ENCODE data around the gene PDE6G. TPM values are rescaled to one million over a fixed set of nuclear protein-coding genes. Genes with fewer than 3 reads are reported as not detected.

Gene PDE6G
- total and polyA plus RNA-seq, 2 experiments from 2014 or later: 0.37 to 0.87 TPM

DNA sequence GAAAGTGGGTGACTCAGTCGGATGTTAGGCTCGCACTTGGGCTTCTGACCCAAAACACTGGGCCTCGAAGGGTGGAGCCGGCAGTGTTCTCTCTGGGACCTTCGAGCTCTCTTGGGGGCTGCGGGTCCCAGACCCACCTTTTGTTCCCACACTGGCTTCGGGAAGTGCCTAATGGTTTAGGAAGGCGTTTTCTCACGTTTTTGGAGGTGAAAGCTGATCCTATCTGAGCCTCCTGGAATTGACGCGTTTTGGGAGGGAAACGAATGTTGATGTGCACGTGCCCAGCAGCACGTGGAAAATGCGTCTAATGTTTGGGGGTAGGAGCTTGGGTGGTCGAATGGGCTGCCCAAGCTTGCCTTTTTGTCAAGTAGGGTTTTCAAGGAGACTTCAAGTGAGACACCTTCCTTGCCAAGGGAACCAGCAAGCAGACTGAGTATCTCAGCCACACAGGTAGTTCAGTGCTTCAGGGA, 28.1 kb upstream of the PDE6G start:
- peaks cover 65% of the 10 kb centered on the region for H3K79me2 ChIP-seq
- no peak for DNase-seq (ENCODE audit: low spot score)

DNA sequence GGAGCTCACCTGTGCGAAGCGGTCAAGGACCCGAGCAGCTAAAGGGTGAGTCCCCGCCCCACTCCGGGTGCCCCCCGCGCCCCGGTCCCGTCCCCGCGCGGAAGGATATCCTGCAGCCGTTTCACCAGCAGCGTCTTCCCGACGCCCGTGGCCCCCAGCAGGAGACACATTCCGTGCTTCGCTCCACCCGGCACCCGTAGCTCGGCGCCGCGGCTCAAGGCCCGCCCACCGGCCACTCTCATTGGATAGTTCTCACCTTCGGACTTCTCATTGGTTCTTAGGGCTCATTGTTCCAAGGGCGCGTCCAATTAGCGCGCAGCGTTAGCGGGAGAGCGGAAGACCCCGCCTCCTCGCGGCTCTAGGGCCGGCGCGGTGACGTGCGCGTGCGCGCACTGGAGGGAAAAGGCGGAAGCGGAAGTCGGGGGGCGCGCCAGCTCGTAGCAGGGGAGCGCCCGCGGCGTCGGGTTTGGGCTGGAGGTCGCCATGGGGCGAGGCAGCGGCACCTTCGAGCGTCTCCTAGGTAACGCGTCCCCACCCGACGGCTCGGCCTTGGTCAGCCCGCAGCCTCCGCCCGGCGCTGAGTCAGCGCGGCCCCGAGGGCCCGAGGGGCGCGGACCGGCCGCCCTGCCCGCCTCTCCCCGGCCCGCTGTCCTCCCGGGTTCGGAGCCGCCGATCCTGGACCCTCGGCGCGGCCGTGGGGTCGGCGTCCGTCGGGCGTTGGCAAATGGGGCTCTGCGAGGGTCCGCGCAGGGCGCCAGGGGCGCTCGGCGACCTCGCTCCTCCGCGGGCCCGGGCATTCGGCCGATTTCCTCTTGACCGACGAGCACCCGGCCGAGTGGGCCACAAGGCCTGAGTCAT, 27.5 kb upstream of the PDE6G start, which contains the start of the genes ARL16 and HGS:
Gene ARL16, minus strand, starts transcription at position 214 of the 858 bp plus-strand sequence. Its CDS starts 44 bp downstream, at position 170.
Gene HGS, plus strand, starts transcription at position 428 of the 858 bp plus-strand sequence. Its CDS starts 56 bp downstream, at position 484.
- peaks cover 15% of the 10 kb centered on the region for H4K20me1 ChIP-seq (ENCODE audit: insufficient read depth, poor library complexity, severe bottlenecking)
- H3K9me3 ChIP-seq (ENCODE audit: low read depth): no peaks in the 10 kb centered on the region
- H3K4me3 ChIP-seq: peak within 1 kb of the TSS; percentile 56
- peak within 1 kb of the TSS; percentile 97 for H3K4me2 ChIP-seq
- TF ChIP-seq EZH2 (IDR thresholded peaks at IDR 0.05; ENCODE audit: borderline replicate concordance): no peak
- no peak for TF ChIP-seq CTCF (IDR thresholded peaks at IDR 0.05; ENCODE audit: poor library complexity)
- no peaks in the 10 kb centered on the region for H3K27me3 ChIP-seq
- peaks cover 65% of the 10 kb centered on the region for H3K79me2 ChIP-seq
- peak; percentile 99 for DNase-seq (ENCODE audit: low spot score)
- WGBS (ENCODE audit: low lambda C conversion rate, missing lambda C conversion rate): 1% methylated on average over 84 of the region's 112 CpGs
- no peaks in the 10 kb centered on the region for H3K36me3 ChIP-seq (replicated peaks; ENCODE audit: insufficient read depth, low read depth)
- no peaks in the 10 kb centered on the region for H3K9me2 ChIP-seq (replicated peaks; ENCODE audit: insufficient read depth)
- peaks cover 18% of the 10 kb centered on the region for H3K4me1 ChIP-seq (ENCODE audit: insufficient read depth)
- peak within 1 kb of the TSS; percentile 81 for H3K27ac ChIP-seq
- H2AFZ ChIP-seq: peak within 1 kb of the TSS; percentile 64

More for the DNA sequence above, 28.1 kb upstream of the PDE6G start:
- Histone ChIP-seq H3K4me3 (peak overlapping the region; percentile 56), H2AFZ (no peak overlapping the region), H3K27me3 (no peaks in the 10 kb centered on the region), H3K4me2 (peak overlapping the region; percentile 93), H4K20me1 (ENCODE audit: insufficient read depth, poor library complexity, severe bottlenecking) (peaks cover 15% of the 10 kb centered on the region), H3K27ac (peak overlapping the region; percentile 47), H3K9me3 (ENCODE audit: low read depth) (no peaks in the 10 kb centered on the region), H3K4me1 (ENCODE audit: insufficient read depth) (peaks cover 18% of the 10 kb centered on the region), H3K9me2 (replicated peaks; ENCODE audit: insufficient read depth) (no peaks in the 10 kb centered on the region), H3K36me3 (replicated peaks; ENCODE audit: insufficient read depth, low read depth) (no peaks in the 10 kb centered on the region)
- WGBS (ENCODE audit: low lambda C conversion rate, missing lambda C conversion rate): 20% methylated on average over 16 of the region's 16 CpGs
- TF ChIP-seq CTCF (IDR thresholded peaks at IDR 0.05; ENCODE audit: poor library complexity) (no peak), EZH2phosphoT487 (IDR thresholded peaks at IDR 0.05; ENCODE audit: low read depth, severe bottlenecking, unreplicated experiment) (no peak), EZH2 (IDR thresholded peaks at IDR 0.05; ENCODE audit: borderline replicate concordance) (no peak)

DNA sequence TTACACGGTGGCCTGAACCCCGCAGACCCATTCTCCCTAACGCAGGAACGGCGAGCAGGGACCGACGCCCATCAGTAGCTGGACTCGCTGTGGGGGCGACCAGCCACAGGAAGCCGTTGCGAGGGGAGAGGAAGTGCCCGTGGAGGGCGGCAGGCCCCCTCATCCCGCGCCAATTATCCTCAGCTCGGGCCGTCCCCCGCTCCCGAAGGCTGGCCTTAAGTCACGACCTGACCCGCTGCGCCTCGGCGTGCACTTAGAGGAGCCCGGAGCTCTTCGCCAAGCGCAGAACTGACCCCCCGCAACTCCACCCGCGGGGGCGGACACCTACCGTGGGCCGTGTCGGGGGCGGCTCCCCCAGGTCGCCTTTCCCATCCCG, 26.9 kb upstream of the PDE6G start:
- WGBS (ENCODE audit: low lambda C conversion rate, missing lambda C conversion rate): 6% methylated on average over 18 of the region's 37 CpGs
- peak overlapping the region; percentile 52 for H3K4me3 ChIP-seq
- peaks cover 18% of the 10 kb centered on the region for H3K4me1 ChIP-seq (ENCODE audit: insufficient read depth)
- no peak for TF ChIP-seq EZH2 (IDR thresholded peaks at IDR 0.05; ENCODE audit: borderline replicate concordance)
- no peak for TF ChIP-seq EZH2phosphoT487 (IDR thresholded peaks at IDR 0.05; ENCODE audit: low read depth, severe bottlenecking, unreplicated experiment)
- no peak for TF ChIP-seq CTCF (IDR thresholded peaks at IDR 0.05; ENCODE audit: poor library complexity)
- H3K36me3 ChIP-seq (replicated peaks; ENCODE audit: insufficient read depth, low read depth): no peaks in the 10 kb centered on the region
- no peaks in the 10 kb centered on the region for H3K9me3 ChIP-seq (ENCODE audit: low read depth)
- H3K79me2 ChIP-seq: peaks cover 65% of the 10 kb centered on the region
- H3K27ac ChIP-seq: peak overlapping the region; percentile 81
- peaks cover 15% of the 10 kb centered on the region for H4K20me1 ChIP-seq (ENCODE audit: insufficient read depth, poor library complexity, severe bottlenecking)
- H3K9me2 ChIP-seq (replicated peaks; ENCODE audit: insufficient read depth): no peaks in the 10 kb centered on the region
- DNase-seq (ENCODE audit: low spot score): no peak
- H3K4me2 ChIP-seq: peak overlapping the region; percentile 97
- H2AFZ ChIP-seq: peak overlapping the region; percentile 64
- no peaks in the 10 kb centered on the region for H3K27me3 ChIP-seq

Data from hepatocyte (in vitro differentiated cells).